ENCODE data around the gene CFB.

Gene CFB

GRCh38 chr6:31915756-31916155 is 30.1 kb upstream of the CFB start:
- H3K9me2 ChIP-seq (ENCODE audit: low read depth, low read length): no peaks in the 10 kb centered on the region
- no peak overlapping the region for H3K9ac ChIP-seq (ENCODE audit: low read length)
- no peaks in the 10 kb centered on the region for H3K4me1 ChIP-seq (ENCODE audit: insufficient read depth, low read length, severe bottlenecking)
- H3K4me2 ChIP-seq (ENCODE audit: low read length): no peak overlapping the region
- no peaks in the 10 kb centered on the region for H3K9me3 ChIP-seq (ENCODE audit: low read length)
- no peaks in the 10 kb centered on the region for H3K79me2 ChIP-seq (ENCODE audit: insufficient read depth, low read length)
- H2AFZ ChIP-seq (ENCODE audit: low read length): no peak overlapping the region
- H3K4me3 ChIP-seq (ENCODE audit: low read depth, low read length, poor library complexity, severe bottlenecking): no peak overlapping the region
- H3K27ac ChIP-seq (ENCODE audit: low read depth, low read length, poor library complexity, severe bottlenecking): no peak overlapping the region
- H3K36me3 ChIP-seq (ENCODE audit: insufficient read depth, low read length): no peaks in the 10 kb centered on the region
- no peaks in the 10 kb centered on the region for H3K27me3 ChIP-seq (ENCODE audit: insufficient read depth, low read length)
- H3F3A ChIP-seq (ENCODE audit: insufficient read depth, low read length): no peaks in the 10 kb centered on the region
- TF ChIP-seq, protein P1, sequence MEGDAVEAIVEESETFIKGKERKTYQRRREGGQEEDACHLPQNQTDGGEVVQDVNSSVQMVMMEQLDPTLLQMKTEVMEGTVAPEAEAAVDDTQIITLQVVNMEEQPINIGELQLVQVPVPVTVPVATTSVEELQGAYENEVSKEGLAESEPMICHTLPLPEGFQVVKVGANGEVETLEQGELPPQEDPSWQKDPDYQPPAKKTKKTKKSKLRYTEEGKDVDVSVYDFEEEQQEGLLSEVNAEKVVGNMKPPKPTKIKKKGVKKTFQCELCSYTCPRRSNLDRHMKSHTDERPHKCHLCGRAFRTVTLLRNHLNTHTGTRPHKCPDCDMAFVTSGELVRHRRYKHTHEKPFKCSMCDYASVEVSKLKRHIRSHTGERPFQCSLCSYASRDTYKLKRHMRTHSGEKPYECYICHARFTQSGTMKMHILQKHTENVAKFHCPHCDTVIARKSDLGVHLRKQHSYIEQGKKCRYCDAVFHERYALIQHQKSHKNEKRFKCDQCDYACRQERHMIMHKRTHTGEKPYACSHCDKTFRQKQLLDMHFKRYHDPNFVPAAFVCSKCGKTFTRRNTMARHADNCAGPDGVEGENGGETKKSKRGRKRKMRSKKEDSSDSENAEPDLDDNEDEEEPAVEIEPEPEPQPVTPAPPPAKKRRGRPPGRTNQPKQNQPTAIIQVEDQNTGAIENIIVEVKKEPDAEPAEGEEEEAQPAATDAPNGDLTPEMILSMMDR (IDR thresholded peaks at IDR 0.05; ENCODE audit: low read length): no peak
- TF ChIP-seq EZH2 (IDR thresholded peaks at IDR 0.05; ENCODE audit: borderline replicate concordance, low read length): no peak
- H4K20me1 ChIP-seq (ENCODE audit: insufficient read depth, low read length): no peaks in the 10 kb centered on the region

- Histone ChIP-seq H4K20me1 (ENCODE audit: insufficient read depth, low read length) (no peaks in the 10 kb centered on the region), H3K9me3 (ENCODE audit: low read length) (no peaks in the 10 kb centered on the region), H3K79me2 (ENCODE audit: insufficient read depth, low read length) (no peaks in the 10 kb centered on the region), H3K36me3 (ENCODE audit: insufficient read depth, low read length) (no peaks in the 10 kb centered on the region), H3K9ac (ENCODE audit: low read length) (no peak overlapping the region), H3K9me2 (ENCODE audit: low read depth, low read length) (no peaks in the 10 kb centered on the region), H3K4me1 (ENCODE audit: insufficient read depth, low read length, severe bottlenecking) (no peaks in the 10 kb centered on the region), H2AFZ (ENCODE audit: low read length) (no peak overlapping the region), H3K4me2 (ENCODE audit: low read length) (no peak overlapping the region), H3K4me3 (ENCODE audit: low read depth, low read length, poor library complexity, severe bottlenecking) (no peak overlapping the region), H3K27me3 (ENCODE audit: insufficient read depth, low read length) (no peaks in the 10 kb centered on the region), H3F3A (ENCODE audit: insufficient read depth, low read length) (no peaks in the 10 kb centered on the region), H3K27ac (ENCODE audit: low read depth, low read length, poor library complexity, severe bottlenecking) (no peak overlapping the region)
- no peak for TF ChIP-seq EZH2 (IDR thresholded peaks at IDR 0.05; ENCODE audit: borderline replicate concordance, low read length)
- TF ChIP-seq, protein P1 (IDR thresholded peaks at IDR 0.05; ENCODE audit: low read length): no peak
Measured at GRCh38 chr6:31918069-31918720, 27.7 kb upstream of the CFB start.

DNA sequence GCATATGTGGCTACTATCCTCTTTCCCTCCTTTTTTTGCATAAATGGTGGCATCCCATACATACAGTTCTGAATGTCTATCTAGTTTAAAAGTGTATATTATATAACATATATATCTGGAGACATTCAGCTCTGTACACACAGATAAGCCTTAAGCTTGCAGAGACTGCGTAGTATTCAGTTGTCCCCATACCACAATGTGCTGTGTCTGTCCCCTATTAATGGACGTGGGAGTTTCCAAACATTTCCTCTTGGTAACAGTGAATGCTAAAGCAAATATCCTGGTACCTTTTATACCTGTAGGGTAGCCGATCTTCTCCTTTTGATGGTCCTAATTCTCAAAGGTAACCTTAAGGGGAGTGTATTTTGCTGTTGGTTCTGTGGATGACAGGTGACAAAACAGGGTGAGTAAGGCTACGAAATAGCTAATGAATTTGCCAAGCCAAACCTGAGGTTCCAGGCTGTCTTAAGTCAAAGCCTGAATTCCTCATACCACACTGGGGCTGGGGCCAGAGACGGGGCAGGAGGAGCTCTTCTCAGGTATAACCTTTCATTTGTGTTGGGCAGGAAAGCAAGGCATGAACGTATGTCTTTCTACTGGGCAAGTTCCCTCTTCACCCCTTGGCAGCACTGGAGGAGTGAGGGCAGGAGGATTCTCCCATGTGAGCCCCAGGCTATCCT is 26.1 kb upstream of the CFB start:
- Histone ChIP-seq H3K9me3 (ENCODE audit: low read length) (no peaks in the 10 kb centered on the region), H3K4me2 (ENCODE audit: low read length) (no peak overlapping the region), H3K9me2 (ENCODE audit: low read depth, low read length) (no peaks in the 10 kb centered on the region), H3K4me1 (ENCODE audit: insufficient read depth, low read length, severe bottlenecking) (no peaks in the 10 kb centered on the region), H3K79me2 (ENCODE audit: insufficient read depth, low read length) (no peaks in the 10 kb centered on the region), H3K36me3 (ENCODE audit: insufficient read depth, low read length) (no peaks in the 10 kb centered on the region), H3K4me3 (ENCODE audit: low read depth, low read length, poor library complexity, severe bottlenecking) (no peak overlapping the region), H3K27ac (ENCODE audit: low read depth, low read length, poor library complexity, severe bottlenecking) (no peak overlapping the region), H3K9ac (ENCODE audit: low read length) (no peak overlapping the region), H2AFZ (ENCODE audit: low read length) (no peak overlapping the region), H3K27me3 (ENCODE audit: insufficient read depth, low read length) (no peaks in the 10 kb centered on the region), H4K20me1 (ENCODE audit: insufficient read depth, low read length) (no peaks in the 10 kb centered on the region), H3F3A (ENCODE audit: insufficient read depth, low read length) (no peaks in the 10 kb centered on the region)
- TF ChIP-seq, protein P1 (IDR thresholded peaks at IDR 0.05; ENCODE audit: low read length): no peak
- TF ChIP-seq EZH2 (IDR thresholded peaks at IDR 0.05; ENCODE audit: borderline replicate concordance, low read length): no peak
